NCI-H2081 treated with DMSO at 0.1 percent for 48 hours (cell line): ENCODE results near the gene ZNF354B.
A peak's percentile ranks its signal among the peaks of the same experiment; 100 is the strongest.
"Not testable (repeated sequence)": the region's sequence is repeated elsewhere in the genome, so short reads cannot be mapped to it uniquely, and the experiment has no call there.

Source experiments
- DNase-seq: peaks from one replicate; lab custom pipeline; 2025; lab: John Stamatoyannopoulos, UW

Gene ZNF354B

DNA sequence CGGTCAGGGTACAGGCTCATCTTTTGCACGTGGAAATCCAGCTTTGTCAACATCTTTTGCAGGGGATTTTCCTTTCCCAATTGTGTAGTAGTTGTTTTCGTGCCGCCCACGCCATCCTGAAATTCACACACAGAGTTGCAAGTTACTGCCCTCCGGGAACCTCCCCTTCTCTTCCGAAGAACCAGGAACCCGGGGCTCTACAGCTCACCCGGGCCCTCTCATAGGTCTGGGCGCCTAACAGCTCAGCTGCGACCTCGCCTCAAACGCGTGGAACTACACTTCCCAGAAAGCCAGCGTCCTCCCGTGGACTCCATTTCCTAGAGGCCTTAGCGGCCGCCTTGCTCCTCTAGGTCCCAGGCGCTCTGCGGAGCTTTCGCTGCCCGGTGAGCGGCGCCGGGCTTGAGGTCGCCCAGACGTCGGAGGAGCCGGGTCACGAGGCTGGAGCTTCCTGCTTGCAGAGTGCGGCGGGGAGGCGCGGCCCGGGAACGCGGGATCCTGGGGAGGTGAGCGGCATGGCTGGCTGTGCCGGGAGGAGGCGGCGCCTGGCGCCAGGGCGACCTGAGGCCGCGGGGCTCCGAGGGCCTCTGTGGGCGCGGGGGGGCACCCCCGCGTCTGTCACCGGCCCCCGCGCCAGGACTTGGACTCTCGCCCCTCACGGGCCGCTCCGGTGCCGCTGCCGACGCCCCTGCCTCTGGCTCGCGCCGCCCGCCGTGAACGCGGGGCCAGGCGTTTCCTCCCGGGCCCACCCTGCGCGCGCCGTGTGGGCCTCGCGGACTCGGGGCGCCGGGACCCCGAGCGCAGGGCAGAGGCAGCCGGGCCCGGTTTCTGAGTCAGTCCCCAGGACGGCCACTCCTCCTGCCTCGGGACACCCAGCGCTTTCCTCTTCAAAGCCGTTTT is at the start of gene ZNF354B:
Gene ZNF354B (plus strand): TSS at position 329 of the 897 bp plus-strand sequence. CDS start 1,095 bp downstream, outside the sequence.
- DNase-seq: peak; percentile 70

DNA sequence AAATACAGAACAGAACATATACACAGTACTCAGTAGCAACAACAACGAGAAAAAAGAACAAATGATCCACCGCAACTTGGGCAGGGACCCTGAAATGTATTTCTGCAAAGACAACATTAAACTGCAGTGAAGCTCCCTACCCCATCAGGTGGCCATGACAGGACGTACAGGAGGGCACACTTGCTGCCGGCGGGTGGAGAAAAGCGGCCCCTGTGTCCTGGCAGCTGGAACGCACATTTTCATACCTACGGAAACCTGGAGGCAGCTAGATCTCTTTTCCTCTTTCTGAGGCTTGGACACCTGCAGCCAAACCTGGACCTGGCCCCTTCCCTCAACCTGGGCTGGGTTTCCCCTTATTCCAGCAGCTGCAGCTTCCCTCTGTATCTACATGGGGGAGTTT is 42.2 kb upstream of the ZNF354B start:
- no peak for DNase-seq

GRCh38 chr5:178818094-178818493 is 41.7 kb upstream of the ZNF354B start:
- no peak for DNase-seq

GRCh38 chr5:178820001-178820400 is 39.8 kb upstream of the ZNF354B start:
- no peak for DNase-seq

DNA sequence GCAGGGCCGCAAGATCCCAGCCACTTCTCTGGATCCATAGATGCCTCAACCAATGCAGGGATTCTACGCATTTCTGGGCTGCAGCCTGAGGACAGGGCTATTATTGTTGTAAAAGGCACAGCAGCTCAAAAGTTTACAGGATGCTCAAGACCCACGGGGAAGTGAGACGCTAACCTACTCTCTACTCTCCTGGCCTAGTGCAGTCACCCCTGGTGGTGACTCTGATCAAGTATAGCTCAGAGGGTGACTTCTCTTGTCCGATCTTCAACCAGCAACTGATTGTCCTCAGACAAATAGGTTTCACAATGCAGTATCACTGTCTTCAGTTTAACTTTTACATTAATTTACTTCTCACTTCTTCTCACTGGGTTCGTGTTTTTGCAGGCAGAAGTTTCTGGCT is 34.3 kb upstream of the ZNF354B start:
- no peak for DNase-seq

DNA sequence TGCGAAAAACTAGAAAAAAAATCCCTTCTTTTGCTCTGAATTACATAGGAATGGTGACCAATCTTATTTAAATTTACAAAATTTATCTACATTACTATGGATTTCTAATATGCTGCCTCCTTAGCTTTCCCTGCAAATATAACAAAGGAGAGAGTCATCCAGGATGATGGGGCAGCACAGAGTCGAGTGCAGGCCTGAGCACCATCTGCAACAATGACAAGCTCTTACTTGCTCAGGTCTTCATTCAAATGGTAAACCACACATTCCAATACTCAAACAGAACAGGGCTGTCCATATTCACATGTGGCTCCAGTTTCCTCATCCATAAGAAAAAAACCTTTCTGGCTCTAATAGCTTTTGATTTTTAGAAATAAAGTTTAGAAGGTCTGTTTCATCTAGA is 33.5 kb upstream of the ZNF354B start:
- DNase-seq: no peak

DNA sequence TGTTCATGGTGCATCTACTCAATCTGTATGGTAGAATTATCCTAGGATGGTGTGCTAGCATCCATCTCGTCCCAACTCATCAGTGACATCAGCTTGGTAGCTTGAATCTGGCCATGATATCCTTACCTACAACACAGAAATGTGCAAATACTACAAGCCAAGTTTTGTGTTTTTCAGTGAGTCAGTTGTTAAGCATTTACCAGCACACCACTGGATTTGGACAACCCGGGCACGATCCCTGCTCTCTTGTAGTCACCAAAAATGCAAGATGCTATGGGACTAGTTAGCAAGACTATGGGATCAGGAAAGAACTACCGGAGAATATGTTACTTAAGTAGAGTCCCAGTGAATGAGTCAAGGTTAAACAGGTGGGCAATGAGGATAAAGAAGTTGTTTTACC is 32.1 kb upstream of the ZNF354B start:
- no peak for DNase-seq

GRCh38 chr5:178831049-178831448 is 28.7 kb upstream of the ZNF354B start:
- DNase-seq: no peak

DNA sequence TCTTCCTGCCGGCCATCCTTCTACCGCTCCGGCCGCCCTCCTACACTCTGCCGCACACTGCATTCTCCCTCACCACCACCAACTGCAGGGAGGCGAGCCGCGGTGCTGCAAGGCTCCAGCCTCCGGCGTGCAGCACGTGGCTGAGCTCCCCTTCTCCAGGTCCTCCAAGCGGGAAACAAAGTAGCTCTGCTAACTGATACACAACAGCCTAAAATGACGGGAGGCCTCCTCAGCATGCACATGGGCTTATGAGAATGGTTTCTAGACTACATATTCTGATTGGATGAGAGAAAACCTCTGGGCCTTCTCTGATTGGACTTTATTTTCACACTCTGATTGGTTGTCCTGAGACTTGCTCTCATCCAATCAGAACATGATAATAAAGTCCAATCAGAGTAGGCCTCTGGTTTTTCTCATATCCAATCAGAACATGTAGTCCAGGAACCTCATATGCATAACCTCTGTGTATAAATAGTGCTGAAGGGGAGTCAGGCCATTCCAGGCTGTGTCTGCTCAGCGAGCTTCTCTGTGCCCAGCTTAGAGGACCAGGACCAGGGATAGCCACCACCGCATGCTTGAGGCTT is 27.0 kb upstream of the ZNF354B start:
- DNase-seq: no peak

DNA sequence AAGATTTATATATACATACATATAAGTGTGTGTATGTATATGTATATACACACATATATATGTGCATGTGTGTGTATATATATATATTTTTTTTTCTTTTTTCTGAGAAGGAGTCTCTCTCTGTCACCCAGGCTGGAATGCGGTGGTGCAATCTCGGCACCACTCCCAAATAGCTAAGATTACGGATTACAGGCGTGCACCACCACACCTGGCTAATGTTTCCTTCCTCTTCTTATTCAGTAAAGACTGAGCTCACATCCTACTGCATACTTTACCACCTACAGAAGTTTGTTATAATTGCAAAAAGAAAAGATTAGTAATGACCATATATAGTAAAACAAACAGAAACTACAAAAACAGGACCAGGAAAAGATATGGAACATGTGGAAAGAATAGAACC is 23.1 kb upstream of the ZNF354B start:
- DNase-seq: no peak

GRCh38 chr5:178838695-178839318 is 20.9 kb upstream of the ZNF354B start:
- DNase-seq: not testable (repeated sequence)

GRCh38 chr5:178839319-178839704 is 20.4 kb upstream of the ZNF354B start:
- DNase-seq: no peak

GRCh38 chr5:178840399-178840798 is 19.4 kb upstream of the ZNF354B start:
- not testable (repeated sequence) for DNase-seq

- DNase-seq: no peak
Measured at GRCh38 chr5:178849316-178849715, 10.4 kb upstream of the ZNF354B start.

- DNase-seq: no peak
Measured at GRCh38 chr5:178851951-178852350, 7.8 kb upstream of the ZNF354B start.

DNA sequence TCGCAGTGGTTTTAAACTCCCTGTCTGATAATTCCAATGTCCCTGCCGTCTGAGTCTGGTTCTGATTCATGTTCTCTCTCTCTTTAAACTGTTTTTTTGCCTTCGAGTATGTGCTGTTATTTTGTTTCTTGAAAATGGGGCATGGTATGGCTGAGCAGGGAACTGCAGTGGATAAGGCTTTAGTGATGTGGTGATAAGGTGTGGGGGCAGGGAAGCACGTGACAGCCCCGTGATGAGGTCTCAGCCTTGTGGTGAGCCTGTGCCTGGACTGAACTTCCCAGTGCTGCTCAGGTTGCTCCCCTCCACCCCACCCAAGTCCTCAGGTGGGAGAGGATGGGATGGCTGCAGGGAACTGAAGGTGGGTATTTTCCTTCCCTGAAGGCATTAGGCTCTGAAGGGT is 5.5 kb upstream of the ZNF354B start:
- no peak for DNase-seq

- DNase-seq: not testable (repeated sequence)
Measured at GRCh38 chr5:178860615-178861014, 862 bp downstream of the ZNF354B start.

DNA sequence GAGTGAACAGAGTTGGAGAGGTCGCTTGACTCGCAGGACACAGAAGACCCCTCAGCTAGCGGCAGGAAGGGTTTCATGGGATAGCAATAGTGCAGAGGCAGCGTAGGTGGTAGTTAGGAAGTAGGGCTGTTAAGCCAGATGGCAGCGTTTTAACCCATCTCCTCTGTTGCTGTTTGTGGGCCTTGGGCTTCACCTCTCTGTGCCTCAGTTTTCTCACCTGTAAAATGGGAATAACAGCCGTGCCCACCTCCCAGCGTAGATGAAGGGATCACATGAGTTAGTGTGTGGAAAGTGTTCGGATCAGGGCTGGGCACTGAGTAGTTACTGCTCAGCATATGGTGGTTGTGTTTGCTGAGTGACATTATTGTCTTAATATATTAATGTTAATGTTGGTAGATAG is 1.9 kb downstream of the ZNF354B start:
- DNase-seq: no peak

- no peak for DNase-seq
Measured at GRCh38 chr5:178866946-178867345, 7.2 kb downstream of the ZNF354B start.

- DNase-seq: no peak
Measured at GRCh38 chr5:178869577-178869976, 9.8 kb downstream of the ZNF354B start.

GRCh38 chr5:178870411-178870810 is 10.7 kb downstream of the ZNF354B start:
- DNase-seq: no peak

DNA sequence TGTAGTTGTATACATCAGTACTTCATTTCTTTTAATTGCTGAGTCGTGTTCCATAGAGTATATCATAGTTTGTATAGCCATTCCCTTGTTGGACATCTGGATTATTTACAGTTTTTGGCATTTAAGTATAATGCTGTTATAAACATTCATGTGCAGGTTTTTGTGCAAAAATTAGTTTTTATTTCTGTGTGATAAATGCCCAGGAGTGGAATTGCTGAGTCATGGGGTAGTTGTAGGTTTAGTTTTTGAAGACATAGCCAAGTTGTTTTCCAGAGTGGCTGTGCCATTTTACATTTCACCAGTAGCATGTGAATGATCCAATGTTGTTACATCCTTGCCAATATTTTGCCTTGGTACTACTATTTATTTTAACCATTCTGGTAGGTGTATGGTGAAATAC is 12.5 kb downstream of the ZNF354B start:
- DNase-seq: no peak

- not testable (repeated sequence) for DNase-seq
Measured at GRCh38 chr5:178883115-178883694, 23.5 kb downstream of the ZNF354B start.
